Aorta (tissue), 5 donors: ENCODE results near the gene ARID1B. TPM values are rescaled to one million over a fixed set of nuclear protein-coding genes. Genes with fewer than 3 reads are reported as not detected.

Experiments used
- ATAC-seq: fragments of 200-7000 bp; cut with Tn5 transposase; one replicate; pipeline ENCODE4 v1.9.1; 2022; ENCODE audit warnings: moderate library complexity; ENCODE audit not compliant: low FRiP score
- DNase-seq, 2 donors: peaks; one replicate each; pipeline ENCODE4 v3.0.0-alpha.2; 2020
- H3K27ac ChIP-seq, 2 donors: one replicate each; pipeline ENCODE4 v1.5.1; 2013; ENCODE audit warnings: low read length in 2 of 2, mild to moderate bottlenecking in 2 of 2, moderate library complexity in 2 of 2, control low read depth in 1 of 2, inconsistent platforms in 1 of 2, low read depth in 1 of 2
- H3K27me3 ChIP-seq, 2 donors: one replicate each; pipeline ENCODE4 v1.6.1; 2013; ENCODE audit warnings: control low read depth in 1 of 2, low read length in 1 of 2, mild to moderate bottlenecking in 1 of 2, moderate library complexity in 1 of 2; ENCODE audit not compliant: insufficient read depth in 2 of 2, control insufficient read depth in 1 of 2
- H3K36me3 ChIP-seq, 2 donors: one replicate each; pipeline ENCODE4 v1.6.1; 2013; ENCODE audit warnings: control low read depth in 1 of 2, low read length in 1 of 2, mild to moderate bottlenecking in 1 of 2; ENCODE audit not compliant: insufficient read depth in 2 of 2, control insufficient read depth in 1 of 2
- H3K4me1 ChIP-seq, 2 donors: one replicate each; pipeline ENCODE4 v1.6.1; 2013; ENCODE audit warnings: low read length in 2 of 2, control low read depth in 1 of 2, mild to moderate bottlenecking in 1 of 2, moderate library complexity in 1 of 2; ENCODE audit not compliant: insufficient read depth in 2 of 2, control insufficient read depth in 1 of 2
- H3K4me3 ChIP-seq, 2 donors: one replicate each; pipeline ENCODE4 v1.5.1; 2013; ENCODE audit warnings: low read length in 2 of 2, control low read depth in 1 of 2, mild to moderate bottlenecking in 1 of 2
- H3K9me3 ChIP-seq: one replicate; pipeline ENCODE4 v1.6.1; 2013; ENCODE audit warnings: mild to moderate bottlenecking, low read length; ENCODE audit not compliant: control insufficient read depth
- WGBS, 2 donors: extraction: QIAGEN DNeasy Blood & Tissue Kit; methylation state at CpG; one replicate each; pipeline ENCODE4 v1.1.7; 2013; 5-methylcytosine and 5-hydroxymethylcytosine counted together
- intact Hi-C, 2 donors: fragments of 100-400 bp; cut with DNase I; formaldehyde crosslinking; loops; one replicate each; pipeline versions ENCODE4 v1.14.2 to v1.15.0; 2022
- polyA plus RNA-seq, 2 donors: library from polyadenylated mRNA; stranded (reverse); fragments of 200-250 nt; gene quantifications; one replicate each; pipeline ENCODE4 v1.2.3, GENCODE V29; 2013
- total RNA-seq, 2 donors: library from RNA; stranded (reverse); fragmentation: NEBNext Ultra II Directional; extraction: Animal tissue kit (Norgen Biotek cat#: 25700); gene quantifications; one replicate each; pipeline ENCODE4 v1.2.1, GENCODE V29; 2021
- donor health status: healthy with polysubstance abuse.
- donor health status: Bipolar disorder and iron deficiency.
- donor health status: DM: no; HTN: no; CAD: no.
- donor health status: DM: no; HTN: no; CAD: no.
- donor health status: DM: yes; HTN: yes; CAD: no.

ARID1B gene
- total and polyA plus RNA-seq, 4 donors: 6.5 to 143 (median 54.5) TPM

- WGBS, 2 donors: 96 to 100% methylated on average over 2 of the region's 2 CpGs
- intact Hi-C loops: loop anchor here (5.0 kb wide), 2 partner anchors 34 to 41 kb away; no protein-coding TSS in a partner anchor
- DNase-seq (peak in 1 of 2 donors; percentile 26), ATAC-seq (no peak)
- no peaks in the 10 kb centered on the region for H3K9me3 ChIP-seq
- no peaks in the 10 kb centered on the region for H3K36me3 ChIP-seq
- H3K4me1 ChIP-seq: no peaks in the 10 kb centered on the region
- H3K27me3 ChIP-seq: no peaks in the 10 kb centered on the region
- no peak overlapping the region for H3K4me3 ChIP-seq
- H3K27ac ChIP-seq: peak overlapping the region in 1 of 2 donors; percentile 94
Observed at GRCh38 chr6:157238346-157238745, 461.2 kb downstream of the ARID1B start.

GRCh38 chr6:157239148-157239547 is 462.0 kb downstream of the ARID1B start:
- intact Hi-C loops: loop anchor here (5.0 kb wide), 2 partner anchors 33 to 42 kb away; no protein-coding TSS in a partner anchor
- peaks cover 0 to 2% of the 10 kb centered on the region in 2 donors for H3K4me1 ChIP-seq
- no peaks in the 10 kb centered on the region for H3K9me3 ChIP-seq
- DNase-seq (no peak), ATAC-seq (no peak)
- no peaks in the 10 kb centered on the region for H3K27me3 ChIP-seq
- no peak overlapping the region for H3K4me3 ChIP-seq
- H3K36me3 ChIP-seq: no peaks in the 10 kb centered on the region
- H3K27ac ChIP-seq: peak overlapping the region; percentile 85 to 94
- WGBS, 2 donors: 66 to 75% methylated on average over 3 of the region's 3 CpGs

- 23 to 31% methylated on average over 12 of the region's 12 CpGs for WGBS, 2 donors
- Histone ChIP-seq H3K27ac (peak overlapping the region; percentile 85 to 94), H3K4me1 (peaks cover 0 to 2% of the 10 kb centered on the region in 2 donors), H3K4me3 (no peak overlapping the region), H3K36me3 (no peaks in the 10 kb centered on the region), H3K27me3 (no peaks in the 10 kb centered on the region), H3K9me3 (no peaks in the 10 kb centered on the region)
- DNase-seq (no peak), ATAC-seq (no peak)
- intact Hi-C loops: loop anchor here (5.0 kb wide), 2 partner anchors 33 to 42 kb away; no protein-coding TSS in a partner anchor
Observed at GRCh38 chr6:157239671-157240058, 462.5 kb downstream of the ARID1B start.

- H3K4me1 ChIP-seq: peaks cover 0 to 2% of the 10 kb centered on the region in 2 donors
- DNase-seq: peak; percentile 89 to 93
Observed at GRCh38 chr6:157240059-157240959, 463.1 kb downstream of the ARID1B start.

GRCh38 chr6:157240960-157241311 is 463.8 kb downstream of the ARID1B start:
- Histone ChIP-seq H3K9me3 (no peaks in the 10 kb centered on the region), H3K4me3 (no peak overlapping the region), H3K27ac (peak overlapping the region; percentile 90 to 94), H3K4me1 (peaks cover 0 to 2% of the 10 kb centered on the region in 2 donors), H3K27me3 (no peaks in the 10 kb centered on the region), H3K36me3 (no peaks in the 10 kb centered on the region)
- 83 to 84% methylated on average over 10 of the region's 10 CpGs for WGBS, 2 donors
- DNase-seq (no peak), ATAC-seq (no peak)
- intact Hi-C loops: no loop called here

More at GRCh38 chr6:157240059-157240959, 463.1 kb downstream of the ARID1B start:
- intact Hi-C loops: no loop called here
- Histone ChIP-seq H3K27me3 (no peaks in the 10 kb centered on the region), H3K9me3 (no peaks in the 10 kb centered on the region), H3K27ac (peak overlapping the region; percentile 90 to 94), H3K4me3 (no peak overlapping the region), H3K36me3 (no peaks in the 10 kb centered on the region)
- peak; percentile 82 for ATAC-seq
- 4 to 13% methylated on average over 28 of the region's 28 CpGs for WGBS, 2 donors

- no peaks in the 10 kb centered on the region for H3K27me3 ChIP-seq
- no peak overlapping the region for H3K4me3 ChIP-seq
- intact Hi-C loops: no loop called here
- ATAC-seq (no peak), DNase-seq (peak; percentile 24 to 59)
- peaks cover 0 to 2% of the 10 kb centered on the region in 2 donors for H3K4me1 ChIP-seq
- H3K9me3 ChIP-seq: no peaks in the 10 kb centered on the region
- WGBS, 2 donors: 97% methylated on average over 6 of the region's 6 CpGs
- no peak overlapping the region for H3K27ac ChIP-seq
- no peaks in the 10 kb centered on the region for H3K36me3 ChIP-seq
Observed at GRCh38 chr6:157242791-157243190, 465.6 kb downstream of the ARID1B start.

- Histone ChIP-seq H3K9me3 (no peaks in the 10 kb centered on the region), H3K27me3 (no peaks in the 10 kb centered on the region), H3K27ac (peak overlapping the region; percentile 88 to 96), H3K4me3 (no peak overlapping the region), H3K36me3 (no peaks in the 10 kb centered on the region), H3K4me1 (peaks cover 0 to 2% of the 10 kb centered on the region in 2 donors)
- WGBS, 2 donors: 7% methylated on average over 4 of the region's 4 CpGs
- intact Hi-C loops: no loop called here
- ATAC-seq (no peak), DNase-seq (peak; percentile 59 to 74)
Observed at GRCh38 chr6:157244175-157244574, 467.0 kb downstream of the ARID1B start.

GRCh38 chr6:157244780-157245179 is 467.6 kb downstream of the ARID1B start:
- peak overlapping the region; percentile 38 to 55 for H3K27ac ChIP-seq
- no peaks in the 10 kb centered on the region for H3K9me3 ChIP-seq
- WGBS, 2 donors: 48 to 49% methylated on average over 4 of the region's 4 CpGs
- no peak overlapping the region for H3K4me3 ChIP-seq
- no peaks in the 10 kb centered on the region for H3K36me3 ChIP-seq
- H3K4me1 ChIP-seq: peaks cover 0 to 2% of the 10 kb centered on the region in 2 donors
- ATAC-seq (no peak), DNase-seq (peak; percentile 11 to 12)
- no peaks in the 10 kb centered on the region for H3K27me3 ChIP-seq
- intact Hi-C loops: no loop called here

- Histone ChIP-seq H3K4me1 (peaks cover 0 to 2% of the 10 kb centered on the region in 2 donors), H3K27ac (peak overlapping the region; percentile 38 to 55), H3K9me3 (no peaks in the 10 kb centered on the region), H3K36me3 (no peaks in the 10 kb centered on the region), H3K4me3 (no peak overlapping the region), H3K27me3 (no peaks in the 10 kb centered on the region)
- no peak for ATAC-seq
- intact Hi-C loops: no loop called here
- peak; percentile 24 to 52 for DNase-seq
- WGBS, 2 donors: 61 to 67% methylated on average over 13 of the region's 13 CpGs
Observed at GRCh38 chr6:157245436-157245835, 468.3 kb downstream of the ARID1B start.
